HG02759 (cell line): Measurements from ENCODE around the gene INAFM2.
A peak's percentile ranks its signal among the peaks of the same experiment; 100 is the strongest.

ENCODE experiments used
- ATAC-seq: cut with Tn5 transposase; IDR thresholded peaks from one replicate; pipeline ENCODE4 v1.9.1; 2021; ENCODE audit warnings: mild to moderate bottlenecking, moderate library complexity; ENCODE audit not compliant: unreplicated experiment

The INAFM2 gene

GRCh38 chr15:40342416-40343320 is 19.2 kb downstream of the INAFM2 start:
- no peak for ATAC-seq

- ATAC-seq: no peak
Observed at GRCh38 chr15:40343512-40343911, 20.0 kb downstream of the INAFM2 start.

DNA sequence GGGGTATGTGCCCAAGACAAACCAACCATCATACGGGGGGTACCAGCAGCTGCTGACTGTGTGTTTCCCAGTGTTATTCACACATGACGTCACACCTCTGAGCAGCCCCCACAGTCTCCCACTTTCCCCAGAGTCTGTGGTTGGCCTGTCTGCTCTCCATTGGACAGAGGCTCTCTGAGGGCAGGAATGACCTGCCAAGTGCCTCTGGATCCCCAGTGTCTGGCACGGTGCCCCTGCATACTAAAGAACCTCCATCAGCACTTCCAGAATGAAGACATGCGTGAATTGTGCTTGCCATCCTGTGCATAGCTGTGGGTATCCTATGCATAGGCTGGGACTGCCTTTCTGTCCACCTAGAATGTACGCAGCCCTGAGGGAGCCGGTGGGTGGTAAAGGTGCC is 20.7 kb downstream of the INAFM2 start:
- ATAC-seq: no peak

DNA sequence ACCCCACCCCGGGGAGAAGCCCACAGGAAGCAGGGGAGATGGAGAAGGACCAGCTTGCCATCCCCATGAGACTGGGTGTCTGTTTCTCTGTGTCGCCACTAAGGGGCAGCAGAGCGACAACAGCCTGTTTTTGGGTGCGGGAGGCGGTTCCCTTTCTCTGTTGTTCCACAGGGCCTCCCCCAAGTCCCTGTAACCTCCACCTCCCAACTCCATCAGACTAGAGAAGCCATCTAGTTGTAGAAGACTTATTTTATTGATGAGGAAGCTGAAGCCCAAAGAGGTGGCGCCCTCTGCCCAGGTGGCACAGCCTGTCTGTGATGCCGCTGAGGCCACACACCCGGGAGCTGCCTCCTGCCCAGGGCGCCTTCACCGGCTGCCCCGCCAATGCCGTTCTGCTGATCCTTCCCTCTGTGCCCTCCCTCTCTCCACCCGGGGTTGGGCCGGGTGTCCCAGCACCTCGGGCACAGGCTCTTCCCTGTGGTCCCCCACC is 21.2 kb downstream of the INAFM2 start:
- ATAC-seq: peak; percentile 57

- ATAC-seq: no peak
Observed at GRCh38 chr15:40345225-40345866, 21.9 kb downstream of the INAFM2 start.

DNA sequence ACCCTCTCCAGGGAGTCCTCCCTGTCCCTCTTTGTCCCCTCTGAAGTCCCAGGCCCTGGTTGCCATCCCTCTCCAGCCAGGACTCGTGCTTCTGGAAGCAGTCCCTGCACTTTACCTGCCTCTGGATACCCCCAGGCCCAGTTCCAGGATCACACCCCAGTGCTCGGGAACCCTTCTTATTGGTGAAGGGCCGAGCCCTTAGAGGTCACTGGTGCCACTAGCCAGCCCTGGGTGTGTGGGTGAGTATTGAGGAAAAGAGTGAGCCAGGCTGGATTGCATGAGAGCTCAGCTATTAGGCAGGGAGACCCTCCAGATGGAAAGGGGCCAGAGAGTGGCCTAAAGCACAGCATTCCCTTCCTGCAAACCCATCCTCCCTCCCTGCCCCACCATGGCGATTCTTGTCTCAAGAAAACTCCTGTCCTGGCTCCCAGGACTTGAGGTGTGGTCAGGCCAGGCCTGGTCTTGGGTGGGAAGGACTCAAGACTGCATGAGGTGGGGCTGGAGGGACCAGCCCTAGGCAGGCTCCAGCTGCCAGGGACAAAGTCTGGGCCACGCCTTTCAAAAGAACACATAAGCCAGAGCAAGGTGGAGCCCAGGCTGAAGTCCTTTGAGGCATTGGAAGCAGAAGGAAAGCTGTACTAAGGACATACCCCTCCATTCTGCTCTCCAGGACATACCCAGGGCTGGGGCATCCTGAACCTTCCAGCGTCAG is 22.5 kb downstream of the INAFM2 start:
- ATAC-seq: no peak

GRCh38 chr15:40346579-40347558 is 23.4 kb downstream of the INAFM2 start:
- no peak for ATAC-seq

- ATAC-seq: no peak
Observed at GRCh38 chr15:40347559-40348473, 24.3 kb downstream of the INAFM2 start.

DNA sequence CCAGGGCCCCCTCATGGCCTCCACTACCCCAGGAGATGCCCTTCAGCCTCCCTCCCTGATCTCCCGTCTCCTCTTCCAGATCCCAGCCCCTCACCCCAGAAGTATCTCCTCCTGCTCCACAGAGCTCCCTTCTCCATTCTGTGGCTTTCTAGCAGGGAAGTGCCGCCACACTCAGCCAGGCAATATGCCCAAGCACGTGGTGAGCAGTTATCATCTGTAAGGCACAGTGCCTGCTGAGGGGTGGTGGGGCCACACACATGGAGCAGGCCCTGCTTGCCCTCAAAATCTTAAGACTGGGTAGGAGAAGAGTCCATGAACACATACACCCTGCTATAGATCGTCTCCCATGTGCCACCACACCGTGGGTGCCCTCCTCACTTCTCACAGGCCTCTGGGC is 25.0 kb downstream of the INAFM2 start:
- no peak for ATAC-seq

DNA sequence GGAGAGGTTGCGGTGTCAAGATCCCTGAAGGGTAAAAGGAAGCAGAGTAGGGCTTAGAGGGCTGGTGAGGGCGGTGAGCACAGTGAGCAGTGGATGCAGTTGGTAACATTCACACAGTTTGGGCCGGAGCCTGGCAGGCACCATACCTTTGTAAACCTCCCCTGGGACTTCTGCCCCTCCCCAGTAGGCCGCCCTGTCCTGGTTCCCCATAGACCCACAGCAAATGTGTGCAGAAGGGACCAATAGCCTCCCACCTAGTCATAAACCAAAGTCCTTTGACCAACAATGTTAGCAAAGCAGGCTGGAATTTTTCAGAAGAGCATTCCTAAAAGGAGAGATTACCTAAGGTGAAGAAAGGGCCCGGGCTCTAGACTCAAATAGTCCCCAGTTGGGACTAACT is 25.7 kb downstream of the INAFM2 start:
- ATAC-seq: no peak

DNA sequence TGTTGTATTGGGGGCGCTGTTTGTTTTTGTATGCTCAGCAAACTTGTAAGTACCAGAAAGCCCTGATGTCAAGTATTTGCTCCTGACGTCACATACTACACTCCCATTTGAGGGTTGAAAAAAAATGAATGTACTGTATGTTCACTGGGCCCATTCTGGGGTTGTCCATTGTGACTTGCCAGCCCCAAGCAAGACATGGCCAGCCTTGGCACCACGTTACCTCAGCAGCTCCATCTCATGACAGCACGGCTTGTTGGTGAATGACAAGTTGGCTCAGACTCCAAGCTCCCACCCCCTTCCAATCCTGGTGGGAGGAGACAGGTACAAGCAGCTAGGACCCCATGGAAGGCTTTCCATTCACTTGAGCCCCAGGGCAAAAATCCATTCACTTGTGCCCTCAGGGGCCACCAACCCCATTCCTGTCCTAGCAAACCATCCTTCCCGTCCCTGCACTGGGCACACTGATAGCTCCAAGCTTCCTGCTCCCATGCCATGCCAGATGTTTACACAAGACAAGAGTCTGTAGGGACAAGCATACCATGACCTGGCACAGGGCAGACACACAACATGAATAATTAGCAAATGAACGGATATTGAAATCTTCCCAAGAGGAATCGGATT is 28.9 kb downstream of the INAFM2 start:
- ATAC-seq: no peak

DNA sequence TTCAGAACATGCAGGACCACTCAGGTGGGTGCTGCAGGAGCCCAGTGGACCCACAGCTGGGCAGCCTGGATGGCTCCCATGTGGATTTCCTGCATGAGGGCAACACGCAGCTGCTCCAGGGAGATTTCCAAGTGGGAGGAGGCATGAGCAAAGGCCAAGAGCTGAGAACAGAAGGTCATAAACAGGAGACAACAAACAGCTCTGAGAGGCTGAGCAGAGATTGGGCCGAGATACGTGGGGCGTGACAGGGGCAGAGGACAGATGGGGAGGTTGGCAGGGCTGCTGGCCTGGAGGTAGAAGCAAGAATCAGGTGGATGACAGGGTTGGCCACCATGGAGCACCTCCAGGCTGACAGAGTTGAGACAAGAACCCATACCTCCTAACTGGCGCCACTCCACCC is 30.2 kb downstream of the INAFM2 start:
- ATAC-seq: no peak

GRCh38 chr15:40354408-40355171 is 31.1 kb downstream of the INAFM2 start:
- ATAC-seq: no peak

DNA sequence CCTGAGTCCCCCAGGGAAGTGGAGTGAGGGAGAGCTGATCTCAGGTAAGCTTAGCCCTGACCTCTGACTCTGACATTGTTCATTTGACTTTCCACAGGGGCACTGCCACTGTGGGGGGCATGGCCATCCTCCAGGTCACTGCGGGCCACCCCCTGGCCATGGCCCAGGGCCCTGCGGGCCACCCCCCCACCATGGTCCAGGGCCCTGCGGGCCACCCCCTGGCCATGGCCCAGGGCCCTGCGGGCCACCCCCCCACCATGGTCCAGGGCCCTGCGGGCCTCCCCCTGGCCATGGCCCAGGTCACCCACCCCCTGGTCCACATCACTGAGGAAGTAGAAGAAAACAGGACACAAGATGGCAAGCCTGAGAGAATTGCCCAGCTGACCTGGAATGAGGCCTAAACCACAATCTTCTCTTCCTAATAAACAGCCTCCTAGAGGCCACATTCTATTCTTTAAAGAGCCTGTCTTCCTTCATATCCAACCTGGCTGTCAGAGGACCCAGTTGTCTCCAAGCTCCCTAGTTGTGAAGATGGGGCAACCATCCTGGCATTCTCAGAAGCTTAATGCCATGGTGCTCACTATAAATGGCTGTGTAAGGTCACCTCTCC is 32.6 kb downstream of the INAFM2 start:
- ATAC-seq: no peak

DNA sequence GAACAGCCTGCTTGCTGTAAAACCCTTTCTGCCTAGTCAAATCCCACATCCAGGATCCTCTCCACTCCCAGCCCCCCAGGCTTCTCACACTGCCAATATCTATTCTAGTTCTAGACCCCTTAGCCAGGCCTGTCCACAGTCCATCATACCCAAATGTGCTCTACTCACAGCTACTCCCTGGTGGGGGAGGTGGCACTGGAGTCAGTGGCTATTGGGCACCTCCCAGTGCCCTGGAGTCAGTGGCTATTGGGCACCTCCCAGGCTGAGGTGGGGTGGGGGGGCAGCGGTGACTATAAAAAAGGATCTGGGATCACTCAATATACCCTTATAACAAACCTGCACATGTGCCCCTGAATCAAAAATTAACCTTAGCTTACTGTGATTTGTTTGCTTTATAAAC is 33.8 kb downstream of the INAFM2 start:
- no peak for ATAC-seq

DNA sequence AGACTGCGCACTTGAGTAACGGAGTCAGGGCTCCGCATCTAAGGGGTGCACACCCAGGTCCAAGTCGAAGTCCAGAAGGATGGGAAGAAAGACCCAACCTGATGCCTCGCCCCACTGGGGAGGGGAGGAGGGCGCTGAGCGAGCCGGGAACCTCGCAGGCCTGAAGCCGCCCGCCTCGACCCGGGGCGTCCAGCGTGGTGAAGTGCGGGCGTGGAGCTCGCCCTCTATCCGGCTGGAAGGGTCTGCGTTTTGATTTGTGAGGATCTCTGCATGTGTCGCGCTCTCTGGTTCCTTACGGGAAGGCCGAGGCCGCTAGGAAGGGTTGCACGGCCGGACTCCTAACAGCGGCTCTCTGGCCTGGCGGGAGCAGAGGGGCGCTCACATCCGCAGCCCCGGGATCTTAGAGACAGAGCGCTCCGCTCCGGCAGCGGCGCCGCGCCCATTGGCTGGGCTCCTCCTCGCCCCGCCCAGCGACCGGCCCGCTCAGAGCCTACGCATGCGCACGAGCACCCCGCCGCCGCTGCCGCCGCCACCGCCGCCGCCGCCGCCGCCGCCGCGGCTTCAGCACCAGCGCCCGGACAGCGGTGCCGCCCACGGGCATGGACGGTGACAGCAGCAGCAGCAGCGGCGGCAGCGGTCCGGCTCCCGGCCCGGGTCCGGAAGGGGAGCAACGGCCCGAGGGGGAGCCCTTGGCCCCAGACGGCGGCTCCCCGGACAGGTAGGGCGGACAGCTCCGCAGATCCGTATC is 34.4 kb downstream of the INAFM2 start, which contains the start of gene DISP2:
TSS of gene DISP2 (plus strand) at position 497 of the 748 bp plus-strand sequence. CDS start at position 600, 103 bp downstream.
- peak; percentile 91 for ATAC-seq
